Mesenchymal stem cell (in vitro differentiated cells and primary cell): Measurements from ENCODE around the gene CPM. TPM values are rescaled to one million over a fixed set of nuclear protein-coding genes. Genes with fewer than 3 reads are reported as not detected.

Source experiments
- small RNA-seq: library from polyadenylated mRNA; stranded (forward); fragments of <200 nt; extraction: miRNeasy Mini kit (QIAGEN cat#:217004); gene quantifications from one replicate; pipeline ENCODE3, GENCODE V24; 2013; ENCODE audit warnings: low read depth

The CPM gene

Small RNA genes within 50 kb of the gene (small RNA-seq; reads per million reads assigned to genes)
- gene AC025423.5 (not detected), gene RNU7-4P (not detected)
